ENCODE results near the gene SAMD14.

Gene SAMD14

DNA sequence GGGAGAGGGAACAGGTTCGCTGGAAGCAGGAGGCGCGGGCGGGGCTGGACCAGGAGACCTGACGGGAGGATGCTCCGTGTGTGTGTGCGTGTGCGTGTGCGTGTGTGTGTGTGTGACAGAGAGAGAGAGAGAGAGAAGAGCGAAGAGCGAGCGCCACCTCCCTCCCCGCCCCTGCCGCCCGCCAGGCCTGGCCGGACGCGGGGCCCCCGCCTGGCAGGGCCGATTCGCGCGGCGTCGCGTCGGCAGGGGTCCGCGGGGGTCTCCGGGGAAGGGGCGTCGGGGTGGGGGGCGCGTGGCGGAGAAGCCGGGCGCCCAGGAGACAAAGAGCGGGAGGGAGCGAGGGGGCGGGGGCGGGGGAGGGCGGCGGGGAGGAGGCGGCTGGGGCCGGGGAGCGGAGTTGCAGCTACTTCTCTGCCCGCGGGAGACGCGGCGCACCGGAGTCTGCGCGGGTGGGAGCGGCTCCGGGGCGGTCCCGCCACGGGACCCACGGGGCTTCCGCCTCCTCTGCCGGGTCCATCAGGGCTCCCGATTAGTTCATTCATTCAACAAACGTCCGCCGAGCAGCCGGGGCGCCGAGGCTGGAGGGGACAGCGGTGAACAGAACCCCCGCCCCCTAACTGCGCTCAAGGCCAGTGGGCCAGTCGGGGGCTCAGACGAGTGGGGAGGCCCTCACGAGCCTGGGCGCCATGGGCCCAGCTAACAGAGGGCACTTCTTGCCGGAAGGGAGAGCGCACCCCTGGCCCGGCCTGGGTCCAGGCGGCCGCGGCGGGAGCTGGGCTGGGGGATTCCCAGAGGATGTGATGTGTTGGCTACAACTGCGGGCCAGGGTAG lies at the start of gene SAMD14:
SAMD14 (minus strand) TSS at position 433 of the 831 bp plus-strand sequence. CDS start 5,201 bp downstream, outside the sequence.
- peak; percentile 40 to 41 for DNase-seq

DNA sequence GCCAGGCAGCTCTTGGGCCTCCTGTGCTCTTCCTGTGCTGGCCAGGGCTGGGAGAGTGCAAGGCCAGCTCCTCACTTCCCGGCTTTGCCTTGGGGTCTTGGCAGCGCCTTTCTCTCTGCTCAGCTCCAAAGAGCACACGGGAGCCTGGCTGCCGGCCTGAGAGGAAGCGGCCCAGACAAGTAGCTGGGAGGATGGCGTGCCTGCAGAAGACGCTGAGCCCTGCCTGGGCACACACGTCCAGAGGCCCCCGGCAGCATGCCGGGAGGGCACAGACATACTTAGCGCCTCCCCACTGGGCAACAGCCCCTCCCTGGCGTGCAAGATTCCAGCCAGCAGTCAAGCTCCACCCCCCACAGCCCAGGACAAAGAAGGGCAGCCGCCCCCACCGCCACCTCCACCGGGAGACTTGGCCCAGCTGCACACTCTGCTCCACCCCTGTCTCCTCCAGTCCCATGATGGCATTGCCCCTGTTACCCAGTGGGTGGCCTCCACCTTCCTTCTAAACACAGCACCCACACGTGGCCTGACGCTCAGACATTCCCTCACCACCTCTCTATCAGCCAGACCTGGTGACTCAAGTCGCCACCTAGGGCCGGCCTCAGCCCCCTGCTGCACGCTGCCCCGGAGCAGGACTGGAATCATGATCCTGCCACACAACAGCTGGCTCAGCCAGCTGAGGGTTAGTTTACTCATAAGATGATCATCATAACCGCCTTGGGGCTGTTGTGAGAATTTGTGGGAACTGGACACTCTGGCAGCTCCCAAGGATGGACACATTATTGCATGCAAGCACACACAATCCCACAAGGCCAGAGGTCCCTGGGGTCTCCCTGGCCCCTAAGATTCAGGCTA lies 48.2 kb upstream of the SAMD14 start:
- peak; percentile 41 to 61 for DNase-seq

DNA sequence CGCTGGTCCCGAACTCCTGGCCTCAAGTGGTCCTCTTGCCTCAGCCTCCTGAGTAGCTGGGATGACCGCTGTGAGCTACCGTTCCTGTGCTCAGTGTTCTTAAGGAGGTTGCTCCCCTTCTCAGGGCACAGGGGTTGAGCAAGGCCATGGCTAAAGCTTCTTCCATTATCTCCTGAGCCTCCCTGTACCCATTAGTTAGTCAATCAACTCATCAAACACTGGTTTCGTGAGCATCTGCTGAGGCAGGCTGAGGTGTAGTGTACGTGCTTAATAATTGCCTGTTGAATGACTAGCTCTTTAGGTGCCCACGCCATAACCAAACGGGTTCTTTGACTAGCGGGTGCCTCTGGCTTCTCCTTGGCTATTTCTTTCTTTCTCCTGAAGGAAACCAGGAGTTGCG lies 47.5 kb upstream of the SAMD14 start:
- DNase-seq, result no peak

DNA sequence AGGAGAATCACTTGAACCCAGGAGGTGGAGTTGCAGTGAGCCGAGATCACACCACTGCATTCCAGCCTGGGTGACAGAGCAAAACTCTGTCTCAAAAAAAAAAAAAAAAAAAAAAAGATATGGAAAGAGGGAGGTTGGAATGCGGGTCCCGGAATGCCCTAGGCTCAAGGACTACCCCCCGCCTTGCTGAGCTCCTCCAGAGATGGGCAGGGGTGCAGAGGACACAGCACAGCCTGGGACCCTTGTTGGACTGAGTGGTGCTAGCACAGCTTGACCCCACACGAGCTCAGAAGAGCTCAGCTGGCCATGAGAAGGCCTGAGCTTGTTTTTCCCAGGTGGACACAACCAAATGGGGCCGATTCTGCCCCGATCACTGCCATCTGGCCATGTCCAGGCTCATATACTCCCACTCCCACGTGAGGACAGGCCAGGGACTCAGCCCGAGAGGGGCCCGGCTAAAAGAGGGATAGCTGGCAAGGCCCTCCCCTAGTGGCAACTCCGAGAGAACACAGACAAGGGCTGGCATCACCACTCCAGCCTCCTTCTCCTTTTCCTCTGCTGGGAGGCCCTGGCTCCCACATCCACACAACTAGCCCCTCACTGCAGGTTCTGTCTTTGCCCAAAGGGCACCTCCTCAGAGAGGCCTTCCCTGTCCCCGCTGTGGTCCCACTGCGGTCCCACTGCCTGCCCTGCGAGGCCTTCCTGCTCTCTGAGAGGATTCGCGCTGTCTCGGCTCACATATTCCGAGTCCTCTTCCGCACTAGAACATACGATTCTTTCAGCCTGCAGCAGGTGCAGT lies 46.8 kb upstream of the SAMD14 start:
- DNase-seq, result no peak

DNA sequence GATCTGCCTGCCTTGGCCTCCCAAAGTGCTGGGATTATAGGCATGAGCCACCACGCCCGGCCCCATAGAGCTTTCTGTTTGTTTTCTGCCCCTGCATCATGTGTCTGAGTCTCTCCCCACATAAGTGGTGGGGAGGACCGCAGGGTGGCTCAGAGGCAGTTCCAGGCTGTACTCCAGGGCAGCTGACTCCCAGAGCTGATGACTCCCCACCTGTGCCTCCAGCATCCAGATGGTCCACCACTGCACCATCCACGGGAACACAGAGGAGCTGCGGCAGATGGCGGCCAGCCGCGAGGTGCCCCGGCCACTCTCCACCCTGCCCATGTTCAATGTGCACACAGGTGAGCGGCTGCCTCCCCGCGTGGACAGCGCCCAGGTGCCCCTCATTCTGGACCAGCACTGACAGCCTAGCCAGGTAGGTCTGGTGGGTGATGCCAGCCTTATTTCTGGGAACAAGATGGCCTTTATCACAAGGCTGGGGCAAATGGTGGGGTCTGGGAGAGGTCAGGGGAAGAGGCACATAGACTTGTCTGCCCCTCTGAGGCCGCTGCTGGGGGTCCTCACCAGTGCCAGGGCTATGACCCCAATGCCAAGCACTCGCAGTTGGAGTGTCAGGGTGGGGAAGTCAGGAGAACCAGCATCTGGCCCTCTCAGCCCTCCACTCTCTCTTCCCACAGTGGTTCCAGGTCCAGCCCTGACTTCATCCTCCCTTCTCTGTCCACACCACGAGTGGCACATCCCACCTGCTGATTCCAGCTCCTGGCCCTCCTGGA lies 45.3 kb upstream of the SAMD14 start:
- no peak for DNase-seq

DNA sequence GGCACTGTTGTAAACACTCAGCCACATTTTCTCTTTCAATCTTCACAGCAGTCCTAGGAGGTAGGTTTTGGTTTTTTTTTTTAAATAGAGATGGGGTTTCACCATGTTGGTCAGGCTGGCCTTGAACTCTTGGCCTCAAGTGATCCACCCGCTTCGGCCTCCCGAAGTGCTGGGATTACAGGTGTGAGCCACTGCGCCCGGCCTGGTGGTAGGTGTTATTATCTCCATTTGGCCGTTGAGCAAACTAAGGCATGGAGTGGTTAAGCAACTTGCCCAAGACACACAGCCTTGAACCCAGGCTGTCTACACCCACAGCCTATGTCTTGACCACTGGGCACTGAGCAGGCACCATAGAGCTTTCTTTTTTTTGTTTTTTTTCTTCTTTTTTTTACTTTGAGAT lies 44.5 kb upstream of the SAMD14 start:
- DNase-seq, result no peak

DNA sequence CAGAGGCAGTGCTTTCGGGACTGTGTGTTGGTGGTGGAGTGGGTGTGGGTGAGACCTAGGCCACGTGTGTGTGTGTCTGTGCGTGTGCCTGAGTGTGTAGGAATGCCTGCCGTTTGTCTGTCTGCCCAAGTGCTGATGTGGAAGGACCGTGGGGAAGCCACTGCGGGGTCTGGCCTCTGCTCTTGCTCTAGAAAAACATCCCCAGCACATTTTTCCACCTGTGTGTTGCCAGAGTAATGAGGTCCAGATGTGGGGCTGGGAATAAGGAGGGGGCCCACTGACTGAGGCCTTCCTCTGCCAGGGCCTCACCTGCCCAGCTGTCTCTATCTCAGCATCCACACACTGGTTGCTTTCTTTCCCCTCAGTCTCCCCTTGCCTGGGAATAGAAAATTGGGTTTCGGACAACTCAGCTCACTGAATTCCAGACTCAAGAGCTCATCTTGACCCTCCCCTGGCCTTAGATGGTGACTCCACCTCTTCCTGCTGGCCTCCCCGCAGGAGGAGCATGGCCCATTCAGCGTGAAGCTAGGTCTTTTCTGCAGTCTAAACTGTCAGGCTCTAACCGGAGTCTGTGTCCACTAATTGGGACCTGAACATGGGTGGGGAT lies 43.5 kb upstream of the SAMD14 start:
- no peak for DNase-seq

DNA sequence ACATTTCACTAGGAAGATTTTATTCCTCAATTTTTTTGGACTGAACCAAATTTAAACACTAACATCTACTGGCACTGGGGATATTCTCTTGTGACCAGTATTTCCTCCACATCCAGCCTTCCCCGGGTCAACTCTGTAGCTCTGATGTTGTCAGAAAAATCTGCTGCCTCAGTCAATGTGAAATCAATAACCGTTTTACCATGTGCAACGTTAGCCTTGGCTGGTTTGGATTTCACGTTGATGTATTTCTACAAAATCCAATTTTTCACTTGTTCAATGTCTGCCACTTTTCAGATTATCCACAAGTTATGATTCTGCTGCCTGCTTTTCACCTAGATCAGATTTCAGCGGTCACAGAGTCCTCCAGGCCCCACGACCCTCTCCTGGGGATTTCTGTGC lies 43.0 kb upstream of the SAMD14 start:
- DNase-seq, result no peak

DNA sequence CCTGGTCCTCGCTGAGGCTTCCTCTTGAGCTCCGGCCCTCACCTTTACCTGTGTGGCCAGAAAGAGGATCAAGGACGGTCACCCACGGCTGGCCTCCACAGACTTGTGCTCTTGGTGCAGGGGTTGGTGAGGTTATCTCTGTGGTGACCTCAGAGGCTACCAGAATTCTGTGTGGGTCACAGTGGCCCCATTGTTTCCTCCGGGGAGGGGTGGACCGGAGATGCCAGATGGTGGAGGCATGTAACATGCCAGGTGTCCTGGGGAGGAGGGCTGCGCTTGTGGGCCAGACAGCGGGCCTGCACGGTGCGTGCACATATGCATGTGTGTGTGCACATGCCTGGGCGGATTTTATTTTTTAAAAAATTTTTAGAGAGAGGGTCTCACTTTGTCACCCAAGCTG lies 42.2 kb upstream of the SAMD14 start:
- no peak for DNase-seq

DNA sequence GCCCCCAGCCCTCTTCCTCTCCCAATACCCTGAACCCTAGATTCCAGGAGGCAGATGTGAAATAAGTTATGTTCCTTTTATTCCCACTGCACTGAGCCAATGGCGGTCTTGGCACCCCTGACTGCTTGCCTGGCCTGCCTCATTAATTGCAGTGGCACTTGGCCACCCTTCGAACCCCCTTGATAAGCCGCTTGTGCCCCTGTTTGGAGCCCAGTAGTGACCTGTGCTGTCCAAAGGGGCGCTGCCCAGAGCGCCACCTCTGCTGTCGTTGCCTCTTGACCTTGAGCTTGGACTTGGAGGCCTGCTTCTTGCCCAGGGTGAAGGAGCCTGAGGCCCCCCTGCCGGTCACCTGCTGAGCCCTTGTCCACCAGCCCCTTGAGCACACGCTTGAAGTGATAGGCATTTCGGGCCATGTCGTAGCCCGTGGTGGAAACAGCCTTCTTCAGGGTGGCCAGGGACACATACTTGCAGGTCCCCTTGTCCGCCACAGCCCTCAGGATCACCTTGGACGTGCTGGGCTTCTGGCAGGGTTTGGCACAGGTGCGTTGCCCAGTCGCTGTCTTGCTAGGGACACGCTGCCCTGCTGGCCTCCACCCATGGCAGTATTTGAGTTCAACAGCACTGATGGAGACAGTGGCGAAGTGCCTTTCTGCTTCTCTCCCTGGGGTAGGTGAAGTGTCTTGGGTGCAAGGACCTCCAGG lies 41.6 kb upstream of the SAMD14 start:
- no peak for DNase-seq

DNA sequence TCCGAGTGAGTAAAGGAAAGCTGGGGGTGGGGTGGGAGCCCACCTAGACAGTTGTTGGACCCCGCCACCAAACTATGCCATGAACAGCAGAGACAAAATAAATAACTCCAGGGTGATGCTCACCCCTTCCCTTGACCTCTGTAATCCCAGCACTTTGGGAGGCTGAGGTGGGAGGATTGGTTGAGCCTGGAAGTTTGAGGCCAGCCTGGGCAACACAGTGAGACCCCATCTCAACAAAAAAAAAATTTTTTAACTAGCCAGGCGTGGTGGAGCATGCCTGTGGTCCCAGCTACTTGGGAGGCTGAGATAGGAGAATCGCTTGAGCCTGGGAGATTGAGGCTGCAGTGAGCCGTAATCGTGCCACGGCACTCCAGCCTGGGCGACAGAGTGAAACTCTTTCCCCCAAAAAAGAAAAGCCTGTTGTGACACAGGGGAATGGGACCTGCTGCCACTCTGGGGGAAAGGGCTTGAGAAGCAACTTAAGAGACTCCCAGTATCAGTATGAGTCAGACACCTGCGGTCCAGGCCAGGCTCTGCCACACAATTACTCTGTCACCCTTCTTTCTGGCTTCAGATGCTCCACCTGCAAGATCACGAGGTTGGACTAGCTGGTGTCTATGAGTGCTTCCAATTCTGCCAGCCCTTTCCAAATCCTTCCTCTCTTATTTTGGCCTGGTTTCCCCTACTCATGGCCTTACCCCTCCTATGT lies 40.9 kb upstream of the SAMD14 start:
- no peak for DNase-seq

DNA sequence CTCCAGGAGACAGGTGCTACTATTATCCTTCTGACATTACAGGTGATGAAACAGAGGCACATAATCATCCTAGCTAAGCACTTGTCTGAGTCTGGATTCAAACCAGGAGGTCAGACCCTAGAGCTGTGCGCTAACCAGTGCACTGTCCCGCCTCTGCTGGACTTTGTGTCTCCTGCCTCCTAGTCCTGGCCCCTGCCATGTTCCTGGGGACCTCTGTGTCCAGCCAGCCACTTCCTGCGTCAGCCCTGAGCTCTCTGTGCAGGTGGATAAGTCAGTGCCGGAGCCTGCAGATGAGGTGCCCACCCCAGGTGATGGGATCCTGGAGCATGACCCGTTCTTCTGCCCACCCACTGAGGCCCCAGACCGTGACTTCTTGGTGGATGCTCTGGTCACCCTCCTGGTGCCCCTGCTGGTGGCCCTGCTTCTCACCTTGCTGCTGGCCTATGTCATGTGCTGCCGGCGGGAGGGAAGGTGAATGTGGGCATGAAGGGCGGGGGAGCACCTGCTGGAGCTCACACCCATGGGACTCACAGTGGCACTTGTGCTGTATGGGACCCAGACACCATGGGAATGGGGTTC lies 40.0 kb upstream of the SAMD14 start:
- no peak for DNase-seq

DNA sequence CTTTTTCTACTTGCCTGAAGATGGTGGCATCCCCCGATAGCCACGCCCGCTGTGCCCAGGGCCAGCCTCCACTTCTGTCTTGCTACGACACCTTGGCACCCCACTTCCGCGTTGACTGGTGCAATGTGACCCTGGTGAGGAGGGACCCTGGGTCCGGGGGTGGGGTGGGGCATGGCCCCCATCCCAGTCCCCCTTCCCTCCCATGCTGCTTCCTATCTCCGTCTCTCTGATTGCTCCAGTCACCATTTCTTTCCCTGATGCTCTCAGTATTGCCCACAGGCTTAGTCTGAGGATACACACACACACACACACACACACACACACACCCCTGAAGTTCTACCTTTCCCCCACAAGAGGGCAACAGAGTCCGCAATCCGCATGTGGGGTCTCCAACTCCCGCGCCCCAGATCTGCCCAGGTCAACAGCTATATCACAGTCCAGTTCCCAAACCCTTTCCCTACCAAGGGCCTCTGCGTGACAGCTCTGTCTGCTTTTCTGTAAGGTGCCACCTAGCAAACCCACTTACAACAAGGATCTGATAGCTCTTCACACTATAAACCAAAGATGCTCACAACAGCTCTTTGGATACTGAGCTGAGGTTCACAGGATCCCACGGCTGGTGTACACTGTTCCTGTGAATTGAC lies 39.3 kb upstream of the SAMD14 start:
- peak; percentile 58 to 64 for DNase-seq

DNA sequence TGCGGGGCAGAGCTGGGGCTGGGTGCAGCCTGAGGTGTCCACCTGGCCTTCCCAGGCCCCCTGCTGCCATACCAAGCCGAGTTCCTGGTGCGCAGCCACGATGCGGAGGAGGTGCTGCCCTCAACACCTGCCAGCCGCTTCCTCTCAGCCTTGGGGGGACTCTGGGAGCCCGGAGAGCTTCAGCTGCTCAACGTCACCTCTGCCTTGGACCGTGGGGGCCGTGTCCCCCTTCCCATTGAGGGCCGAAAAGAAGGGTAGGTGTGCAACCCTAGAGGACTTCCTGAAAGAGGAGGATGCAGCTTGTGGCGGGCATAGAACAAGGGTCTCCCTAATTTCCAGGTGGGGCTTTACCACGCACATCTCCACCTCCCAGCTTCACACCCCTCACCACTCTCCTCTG lies 38.4 kb upstream of the SAMD14 start:
- DNase-seq, result no peak

DNA sequence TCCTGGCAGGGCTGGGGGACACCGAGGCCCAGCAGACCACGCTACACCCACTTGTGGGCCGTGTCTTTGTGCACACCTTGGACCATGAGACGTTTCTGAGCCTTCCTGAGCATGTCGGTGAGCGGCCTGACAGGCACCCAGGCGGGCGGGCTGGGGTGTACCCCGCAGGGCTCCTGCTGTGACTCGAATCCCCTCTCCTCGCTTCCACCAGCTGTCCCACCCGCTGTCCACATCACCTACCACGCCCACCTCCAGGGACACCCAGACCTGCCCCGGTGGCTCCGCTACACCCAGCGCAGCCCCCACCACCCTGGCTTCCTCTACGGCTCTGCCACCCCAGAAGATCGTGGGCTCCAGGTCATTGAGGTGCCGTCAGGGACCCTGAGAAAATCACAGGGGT lies 37.4 kb upstream of the SAMD14 start:
- DNase-seq, result no peak

DNA sequence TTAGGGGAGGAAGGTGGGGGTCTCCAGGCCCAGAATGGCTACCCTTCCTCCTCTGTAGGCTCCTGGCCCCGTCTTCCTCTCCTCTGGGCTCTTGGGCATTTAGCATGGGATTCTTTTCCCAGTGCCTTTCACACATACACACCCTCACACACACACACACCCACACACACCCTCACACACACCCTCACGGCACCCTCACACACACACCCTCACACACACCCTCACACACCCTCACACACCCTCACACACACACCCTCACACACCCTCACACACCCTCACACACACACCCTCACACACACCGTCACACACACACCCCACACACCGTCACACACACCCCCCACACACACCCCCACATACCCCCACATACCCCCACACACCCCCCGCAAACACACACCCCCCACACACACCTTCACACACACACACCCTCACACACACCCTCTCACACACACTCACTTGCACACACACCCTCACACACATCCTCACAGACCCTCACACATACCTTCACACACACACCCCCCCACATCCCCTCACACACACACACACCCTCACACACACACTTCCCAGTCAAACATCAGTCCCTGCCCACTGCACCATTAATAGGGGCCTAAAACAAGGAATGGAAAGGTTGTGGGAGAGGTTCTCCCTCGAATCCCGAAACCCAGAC lies 36.7 kb upstream of the SAMD14 start:
- DNase-seq, result no peak

DNA sequence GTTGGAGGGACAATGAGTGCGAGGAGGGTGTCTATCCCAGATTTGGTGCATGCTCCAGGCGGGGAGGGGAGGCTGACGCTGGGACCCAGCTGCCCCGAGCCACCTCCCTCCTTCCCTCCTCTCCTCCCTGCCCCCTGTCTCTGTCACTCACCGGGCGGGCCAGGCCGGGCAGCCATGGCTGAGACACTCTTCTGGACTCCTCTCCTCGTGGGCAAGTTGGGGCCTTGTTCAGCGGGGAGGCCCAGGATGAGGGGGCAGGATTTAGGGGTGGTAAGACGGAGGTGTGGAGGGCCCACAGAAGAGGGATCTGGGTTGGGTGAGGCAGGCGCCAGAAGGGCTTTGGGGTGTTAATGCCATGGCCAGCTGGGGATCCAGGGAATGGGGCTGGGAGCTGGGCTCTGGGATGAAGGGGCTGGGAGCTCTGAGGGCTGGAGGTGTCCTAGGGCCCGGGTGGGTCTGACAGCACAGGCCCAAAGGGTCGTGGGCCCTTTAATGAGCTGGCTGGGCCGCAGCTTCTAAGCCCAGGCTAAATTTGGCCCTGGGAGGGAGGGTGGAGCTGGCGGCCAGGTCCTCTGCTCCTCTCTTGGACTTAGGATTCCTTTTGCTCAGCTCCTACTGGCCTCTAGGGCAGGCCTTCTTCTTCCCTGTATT lies 36.0 kb upstream of the SAMD14 start, which contains the start of gene SGCA:
SGCA (plus strand) TSS at position 139 of the 651 bp plus-strand sequence; CDS start at position 175, 36 bp downstream.
- no peak for DNase-seq

DNA sequence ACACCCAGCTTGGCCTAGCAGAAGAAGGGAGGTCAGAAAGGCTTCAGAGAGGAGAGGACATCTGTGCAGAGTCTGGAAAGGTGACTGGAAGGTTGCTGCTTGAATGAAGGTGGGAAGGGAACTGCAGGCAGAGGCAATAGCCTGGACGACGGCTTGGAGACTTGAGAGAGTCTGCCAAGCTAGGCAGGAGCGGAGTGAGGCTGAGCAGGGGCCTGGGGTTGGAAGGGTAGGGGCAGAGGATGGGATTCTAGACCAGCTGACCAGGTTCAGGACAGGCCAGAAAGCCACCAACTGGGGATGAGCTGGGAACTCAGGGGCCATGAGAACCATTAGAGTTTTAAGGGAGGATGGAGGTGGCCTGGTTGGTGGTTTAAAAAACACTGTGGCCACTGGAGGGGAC lies 35.5 kb upstream of the SAMD14 start:
- DNase-seq, result no peak
